Kidney epithelial cell (primary cell): Measurements from ENCODE around the gene C6orf58. TPM values are rescaled to one million over a fixed set of nuclear protein-coding genes. Genes with fewer than 3 reads are reported as not detected.
"Not testable (repeated sequence)": the region's sequence is repeated elsewhere in the genome, so short reads cannot be mapped to it uniquely, and the experiment has no call there.

ENCODE experiments used
- DNase-seq: peaks from one replicate; pipeline ENCODE4 v3.0.0-alpha.2; 2010; ENCODE audit warnings: low read depth
- H3K27me3 ChIP-seq: 2 replicates; pipeline ENCODE4 v1.6.0; 2011; ENCODE audit warnings: low read length; ENCODE audit not compliant: control insufficient read depth, insufficient read depth
- H3K36me3 ChIP-seq: 2 replicates; pipeline ENCODE4 v1.5.1; 2011; ENCODE audit warnings: low read length; ENCODE audit not compliant: control insufficient read depth, insufficient read depth
- H3K4me3 ChIP-seq: 2 replicates; pipeline ENCODE4 v1.5.1; 2011; ENCODE audit warnings: low read depth, mild to moderate bottlenecking, control low read depth, low read length
- total RNA-seq: library from RNA; depleted of rRNA; stranded (reverse); fragments of >200 nt; gene quantifications from 2 replicates; pipeline ENCODE4 v1.2.3, GENCODE V29; 2015
- TF ChIP-seq, protein P1 (sequence below): IDR thresholded peaks from 2 replicates; pipeline ENCODE4 v1.5.1; 2011; ENCODE audit warnings: mild to moderate bottlenecking, moderate library complexity, low read length, control low read depth, inconsistent platforms; ENCODE audit not compliant: insufficient read depth, poor library complexity, severe bottlenecking

C6orf58 gene
- total RNA-seq, 1 donor from 2014 or later = not detected

DNA sequence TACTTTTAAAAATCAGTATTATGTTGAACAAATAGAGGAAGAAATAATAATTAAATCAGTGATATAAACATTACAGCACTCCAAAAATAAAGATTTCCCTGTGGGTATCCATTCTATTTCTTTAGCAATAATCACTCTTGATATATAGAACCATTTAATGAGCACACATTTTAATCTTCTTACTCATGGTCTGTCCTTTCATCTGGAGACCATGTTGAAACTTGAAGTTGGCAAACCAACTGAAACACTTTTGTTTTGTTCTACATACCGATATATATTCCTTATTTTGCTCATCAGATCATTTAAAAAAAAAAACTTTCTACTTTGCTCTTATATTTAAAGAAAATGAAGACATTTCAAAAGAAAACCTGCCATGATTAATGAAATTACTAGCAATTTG is 13.4 kb downstream of the C6orf58 start:
- TF ChIP-seq, protein P1, sequence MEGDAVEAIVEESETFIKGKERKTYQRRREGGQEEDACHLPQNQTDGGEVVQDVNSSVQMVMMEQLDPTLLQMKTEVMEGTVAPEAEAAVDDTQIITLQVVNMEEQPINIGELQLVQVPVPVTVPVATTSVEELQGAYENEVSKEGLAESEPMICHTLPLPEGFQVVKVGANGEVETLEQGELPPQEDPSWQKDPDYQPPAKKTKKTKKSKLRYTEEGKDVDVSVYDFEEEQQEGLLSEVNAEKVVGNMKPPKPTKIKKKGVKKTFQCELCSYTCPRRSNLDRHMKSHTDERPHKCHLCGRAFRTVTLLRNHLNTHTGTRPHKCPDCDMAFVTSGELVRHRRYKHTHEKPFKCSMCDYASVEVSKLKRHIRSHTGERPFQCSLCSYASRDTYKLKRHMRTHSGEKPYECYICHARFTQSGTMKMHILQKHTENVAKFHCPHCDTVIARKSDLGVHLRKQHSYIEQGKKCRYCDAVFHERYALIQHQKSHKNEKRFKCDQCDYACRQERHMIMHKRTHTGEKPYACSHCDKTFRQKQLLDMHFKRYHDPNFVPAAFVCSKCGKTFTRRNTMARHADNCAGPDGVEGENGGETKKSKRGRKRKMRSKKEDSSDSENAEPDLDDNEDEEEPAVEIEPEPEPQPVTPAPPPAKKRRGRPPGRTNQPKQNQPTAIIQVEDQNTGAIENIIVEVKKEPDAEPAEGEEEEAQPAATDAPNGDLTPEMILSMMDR = no peak
- no peaks in the 10 kb centered on the region for H3K27me3 ChIP-seq
- DNase-seq = no peak
- H3K36me3 ChIP-seq = no peaks in the 10 kb centered on the region
- H3K4me3 ChIP-seq = no peak overlapping the region

DNA sequence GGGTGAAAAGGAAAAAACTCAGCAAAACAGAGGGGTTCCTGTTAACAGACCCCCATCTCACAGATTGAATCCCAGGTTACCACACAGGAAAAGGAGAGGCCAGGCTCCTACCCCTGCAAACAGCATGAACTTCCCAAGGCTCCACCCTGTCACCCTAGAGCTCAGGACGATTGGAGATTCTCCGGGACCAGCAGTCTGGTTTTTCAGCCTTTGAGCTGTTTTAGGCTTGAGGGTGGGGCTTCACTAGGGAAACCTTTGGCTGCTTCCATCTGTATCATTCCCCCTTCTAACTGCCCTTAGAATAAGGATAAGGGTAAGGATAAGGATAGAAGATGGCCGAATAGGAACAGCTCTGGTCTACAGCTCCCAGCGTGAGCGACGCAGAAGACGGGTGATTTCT is 16.0 kb downstream of the C6orf58 start:
- Histone ChIP-seq H3K4me3 (no peak overlapping the region), H3K27me3 (no peaks in the 10 kb centered on the region), H3K36me3 (no peaks in the 10 kb centered on the region)
- DNase-seq = no peak
- TF ChIP-seq, protein P1 = no peak

DNA sequence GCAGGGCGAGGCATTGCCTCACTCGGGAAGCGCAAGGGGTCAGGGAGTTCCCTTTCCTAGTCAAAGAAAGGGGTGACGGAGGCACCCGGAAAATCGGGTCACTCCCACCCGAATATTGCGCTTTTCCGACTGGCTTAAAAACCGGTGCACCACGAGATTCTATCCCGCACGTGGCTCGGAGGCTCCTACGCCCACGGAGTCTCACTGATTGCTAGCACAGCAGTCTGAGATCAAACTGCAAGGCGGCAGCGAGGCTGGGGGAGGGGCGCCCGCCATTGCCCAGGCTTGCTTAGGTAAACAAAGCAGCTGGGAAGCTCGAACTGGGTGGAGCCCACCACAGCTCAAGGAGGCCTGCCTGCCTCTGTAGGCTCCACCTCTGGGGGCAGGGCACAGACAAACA is 16.5 kb downstream of the C6orf58 start:
- H3K36me3 ChIP-seq, H3K27me3 ChIP-seq, H3K4me3 ChIP-seq, DNase-seq: not testable (repeated sequence)

DNA sequence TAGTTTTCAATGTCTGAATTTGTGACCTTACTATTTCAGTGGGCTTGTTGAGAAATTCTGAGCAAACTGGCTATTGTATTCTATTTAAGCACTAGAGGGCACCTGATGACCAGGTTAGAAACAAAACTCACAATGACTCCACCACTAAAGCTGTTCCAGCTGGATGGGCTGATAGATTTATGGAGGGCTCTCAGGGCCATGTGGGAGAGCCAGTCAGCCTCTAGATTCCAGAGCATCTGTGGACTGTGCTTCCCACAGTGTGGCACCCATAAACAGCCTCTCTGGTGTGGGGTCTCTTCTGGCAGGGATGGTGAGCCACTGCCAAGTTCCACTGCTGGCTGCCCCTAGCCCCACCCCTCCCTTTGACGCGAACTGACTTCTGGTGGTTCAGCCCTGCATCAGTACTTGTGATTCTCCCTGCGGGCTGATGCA is 29.2 kb downstream of the C6orf58 start:
- H3K27me3 ChIP-seq = no peaks in the 10 kb centered on the region
- TF ChIP-seq, protein P1 = peak; percentile 40
- H3K36me3 ChIP-seq = no peaks in the 10 kb centered on the region
- peak; percentile 54 for DNase-seq
- H3K4me3 ChIP-seq = no peak overlapping the region

DNA sequence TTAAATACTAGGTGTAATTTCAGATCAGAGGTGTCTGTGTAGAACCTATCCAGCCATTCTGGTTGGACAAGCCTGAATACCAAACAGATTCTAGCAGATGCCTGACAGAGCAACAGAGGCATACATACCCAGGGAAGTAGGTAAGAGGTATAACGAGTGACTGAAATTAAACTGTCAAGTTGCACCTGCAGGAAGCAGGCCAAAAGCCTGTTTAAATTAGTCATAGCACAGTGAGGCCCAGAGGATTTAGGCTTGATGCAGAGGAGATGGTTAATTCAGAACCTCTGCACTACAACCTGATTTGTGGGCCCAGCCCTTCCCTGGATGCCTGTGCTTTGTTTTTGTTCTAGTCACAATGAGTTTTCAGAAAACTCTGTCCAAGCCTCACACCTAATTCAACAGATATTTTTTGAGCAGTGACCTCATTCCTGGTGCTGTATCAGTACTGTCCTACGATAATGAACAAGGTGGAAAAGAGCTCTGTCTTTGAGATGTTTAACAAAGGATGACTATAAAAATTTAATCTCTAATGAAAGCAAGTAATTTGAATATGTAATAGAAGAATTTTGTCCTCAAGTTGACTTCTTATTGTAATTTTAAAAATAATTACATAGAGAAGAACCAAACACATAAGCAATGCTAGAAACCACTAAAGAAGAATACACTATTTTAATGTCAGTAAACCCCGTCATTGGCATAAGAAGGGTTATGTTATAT is 31.7 kb downstream of the C6orf58 start:
- H3K27me3 ChIP-seq = no peaks in the 10 kb centered on the region
- no peak overlapping the region for H3K4me3 ChIP-seq
- TF ChIP-seq, protein P1 = no peak
- H3K36me3 ChIP-seq = no peaks in the 10 kb centered on the region
- no peak for DNase-seq

DNA sequence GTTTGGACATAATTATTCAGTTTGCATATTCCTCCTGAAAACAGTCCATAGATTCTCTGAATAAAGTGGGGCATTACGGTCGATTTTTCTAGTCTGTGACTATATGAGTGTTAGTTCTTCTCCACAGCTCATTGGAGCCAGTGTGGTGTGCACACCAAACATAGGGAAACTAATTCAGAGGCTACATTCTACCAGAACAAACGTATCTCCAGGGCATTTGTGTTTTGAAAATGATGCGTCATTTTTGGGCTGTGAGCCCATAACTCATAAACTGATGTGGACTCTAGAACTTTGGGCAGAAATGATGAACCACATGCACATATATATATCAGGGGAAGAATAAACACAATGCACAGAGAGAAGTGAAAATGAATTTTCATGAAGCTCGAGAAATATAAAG is 41.8 kb downstream of the C6orf58 start:
- no peak for DNase-seq
- Histone ChIP-seq H3K4me3 (no peak overlapping the region), H3K27me3 (no peaks in the 10 kb centered on the region), H3K36me3 (no peaks in the 10 kb centered on the region)
- TF ChIP-seq, protein P1 = no peak
